Activated T-cell treated with anti-CD3 and anti-CD28 coated beads, Interleukin-2, amount 50 U/mL, for 1 hour (primary cell): Measurements from ENCODE around the gene ATG2A.
A peak's percentile ranks its signal among the peaks of the same experiment; 100 is the strongest.

Experiments
- DNase-seq: peaks from one replicate; pipeline ENCODE4 v3.0.0-alpha.2; 2020

Gene ATG2A

GRCh38 chr11:64923944-64924909 is 7.2 kb upstream of the ATG2A start, which contains the start of gene PPP2R5B:
Gene PPP2R5B (plus strand): TSS chr11:64924689. CDS start chr11:64925735, 1,046 bp downstream.
- peak; percentile 91 for DNase-seq

GRCh38 chr11:64923151-64923661 is 6.2 kb upstream of the ATG2A start:
- no peak for DNase-seq

GRCh38 chr11:64921384-64921783 is 4.4 kb upstream of the ATG2A start:
- no peak for DNase-seq

- DNase-seq = no peak
Measured at GRCh38 chr11:64920124-64920523, 3.1 kb upstream of the ATG2A start.

GRCh38 chr11:64919627-64920026 is 2.6 kb upstream of the ATG2A start:
- no peak for DNase-seq

- DNase-seq = no peak
Measured at GRCh38 chr11:64918017-64918416, 1.0 kb upstream of the ATG2A start.

- no peak for DNase-seq
Measured at GRCh38 chr11:64917663-64917995, 620 bp upstream of the ATG2A start.

GRCh38 chr11:64916040-64916774 is 802 bp downstream of the ATG2A start:
- no peak for DNase-seq

GRCh38 chr11:64915376-64915887 is 1.6 kb downstream of the ATG2A start:
- no peak for DNase-seq

- no peak for DNase-seq
Measured at GRCh38 chr11:64914123-64914522, 2.9 kb downstream of the ATG2A start.

GRCh38 chr11:64913171-64913727 is 3.8 kb downstream of the ATG2A start:
- no peak for DNase-seq

- DNase-seq = no peak
Measured at GRCh38 chr11:64911689-64912088, 5.3 kb downstream of the ATG2A start.

GRCh38 chr11:64911142-64911541 is 5.9 kb downstream of the ATG2A start:
- DNase-seq = no peak

GRCh38 chr11:64910451-64911093 is 6.4 kb downstream of the ATG2A start:
- DNase-seq = no peak

GRCh38 chr11:64909653-64910343 is 7.2 kb downstream of the ATG2A start:
- DNase-seq = no peak

GRCh38 chr11:64908766-64909165 is 8.2 kb downstream of the ATG2A start:
- DNase-seq = no peak

- DNase-seq = no peak
Measured at GRCh38 chr11:64906314-64906635, 10.7 kb downstream of the ATG2A start.

- DNase-seq = no peak
Measured at GRCh38 chr11:64905516-64906313, 11.3 kb downstream of the ATG2A start.

- no peak for DNase-seq
Measured at GRCh38 chr11:64903291-64903833, 13.6 kb downstream of the ATG2A start.

GRCh38 chr11:64902102-64902900 is 14.7 kb downstream of the ATG2A start:
- no peak for DNase-seq
